Hematopoietic multipotent progenitor cell (in vitro differentiated cells): ENCODE measurements around the gene MYL12A. TPM values are rescaled to one million over a fixed set of nuclear protein-coding genes. Genes with fewer than 3 reads are reported as not detected.

Experiments
- DNase-seq, 3 donors: peaks; one replicate each; pipeline ENCODE4 v3.0.0-alpha.2; 2011 to 2015; ENCODE audit warnings: low read depth in 2 of 3, low spot score in 2 of 3
- total RNA-seq: library from RNA; depleted of rRNA; stranded (reverse); fragments of >200 nt; gene quantifications from one replicate; pipeline ENCODE4 v1.2.3, GENCODE V29; 2012

The MYL12A gene
- total RNA-seq, 1 donor = 109 TPM

DNA sequence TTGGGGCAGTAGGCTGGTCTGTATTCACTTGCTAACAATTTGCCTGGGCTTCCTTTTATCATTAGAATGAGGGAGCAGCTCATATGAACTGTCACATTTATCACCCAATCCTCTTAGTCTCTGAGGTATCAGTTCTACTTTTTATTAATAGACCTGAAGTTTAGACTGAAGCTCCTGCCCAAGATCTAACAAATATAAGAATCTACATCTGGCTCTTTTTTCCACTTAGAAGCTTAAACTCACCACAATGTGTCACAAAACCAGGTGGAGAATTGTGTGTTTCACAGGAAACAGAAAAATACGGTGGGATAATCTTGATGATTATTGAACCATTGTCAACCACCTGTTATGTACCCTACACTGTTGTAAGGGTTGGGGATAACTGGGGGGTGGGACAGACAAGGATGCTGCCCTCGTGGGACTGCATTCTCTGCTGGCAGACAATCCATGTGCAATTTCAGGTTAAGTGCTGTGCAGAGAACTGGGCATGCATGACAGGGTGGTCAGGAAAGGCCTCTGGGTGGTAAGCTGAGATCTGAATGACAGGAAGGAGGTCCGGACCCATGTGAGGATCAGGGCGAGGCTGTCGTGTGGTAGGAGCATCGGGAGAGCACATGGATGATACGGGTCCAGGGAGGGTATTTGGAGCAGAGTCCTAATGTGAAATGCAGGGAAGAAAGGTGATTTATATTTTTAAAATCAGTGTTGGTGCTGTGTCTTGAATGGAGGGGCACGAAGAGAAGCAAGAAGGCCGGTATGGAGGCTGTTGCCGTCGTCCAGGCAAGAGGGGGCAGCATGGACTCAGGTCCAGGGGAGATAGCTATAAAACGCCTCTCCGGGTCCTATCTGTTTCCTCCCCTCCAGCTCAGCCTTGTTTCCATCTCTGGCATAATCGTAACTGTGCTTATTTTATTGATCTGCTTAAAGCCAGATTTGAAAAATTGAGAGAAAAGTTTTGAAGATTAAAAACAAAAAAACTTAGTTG lies 31.9 kb downstream of the MYL12A start:
- no peak for DNase-seq

DNA sequence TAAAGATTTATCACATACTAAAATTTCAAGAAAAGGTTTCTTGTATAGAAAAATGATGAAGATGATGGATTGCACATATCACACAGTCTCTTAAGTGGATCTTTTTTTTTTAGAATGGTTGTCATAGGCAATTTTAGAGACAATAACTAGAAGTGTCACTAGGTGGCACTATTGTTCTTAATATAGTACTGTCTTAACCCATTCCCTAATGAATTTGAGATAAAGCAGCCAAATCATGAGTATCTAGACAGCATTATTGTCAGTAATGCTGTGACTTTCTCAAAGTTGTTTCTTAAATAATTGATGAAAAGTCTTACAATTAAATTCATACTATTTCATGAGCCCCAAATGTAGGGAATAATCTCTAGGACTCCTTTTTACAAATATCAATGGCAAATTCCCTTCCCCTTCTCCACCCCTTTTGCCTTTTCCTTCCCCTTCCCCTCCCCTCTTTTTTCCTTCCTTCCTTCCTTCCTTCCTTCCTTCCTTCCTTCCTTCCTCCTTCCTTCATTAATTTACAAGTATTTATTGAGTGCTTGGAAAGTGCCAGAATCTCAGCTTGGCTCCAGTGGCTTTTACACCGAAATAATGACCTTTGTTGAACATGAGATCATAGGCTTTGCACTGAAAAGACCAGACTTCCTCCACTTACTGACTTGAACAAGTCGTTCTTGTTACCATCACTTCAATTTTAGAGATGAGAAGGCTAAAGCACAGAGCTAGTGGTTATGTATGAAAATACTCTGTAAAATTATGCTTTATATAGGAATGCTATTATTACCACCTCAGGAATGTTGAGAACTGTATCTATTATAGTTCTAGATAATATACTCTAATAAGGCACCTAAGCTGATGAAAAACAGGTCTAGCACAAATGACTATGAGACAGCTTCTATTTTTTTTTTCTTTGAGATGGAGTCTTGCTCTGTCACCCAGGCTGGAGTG lies 34.1 kb downstream of the MYL12A start:
- peak; percentile 42 to 93 (median 64) for DNase-seq

DNA sequence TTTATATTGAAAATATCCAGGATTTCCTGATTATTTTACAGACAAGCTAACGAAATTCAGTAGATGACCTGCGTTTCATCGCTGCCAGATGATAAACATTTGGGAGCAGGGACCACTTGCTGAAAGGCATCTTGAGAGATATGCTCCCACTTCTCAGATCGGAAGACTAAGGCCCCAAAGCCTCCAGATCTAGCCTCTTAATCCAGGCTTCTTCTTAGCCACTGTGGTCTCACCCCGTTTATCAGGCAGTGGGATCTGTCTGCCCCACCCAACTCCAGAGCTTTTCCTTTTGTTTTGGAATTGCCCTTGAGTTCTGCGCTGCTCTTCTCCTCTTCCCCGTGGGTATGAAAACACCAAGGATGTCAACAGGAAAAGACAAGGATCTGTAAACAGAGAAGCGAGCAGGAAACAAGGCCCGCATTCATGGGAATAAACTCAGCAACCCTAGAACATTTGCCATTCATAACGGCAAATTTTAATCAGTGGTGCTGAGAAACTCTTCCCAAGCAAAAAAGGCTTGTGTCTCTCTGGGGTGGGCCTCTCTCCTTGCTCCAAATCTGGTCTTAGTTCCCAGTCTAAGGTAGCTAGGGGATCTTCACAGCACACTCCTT lies 35.8 kb downstream of the MYL12A start:
- no peak for DNase-seq

DNA sequence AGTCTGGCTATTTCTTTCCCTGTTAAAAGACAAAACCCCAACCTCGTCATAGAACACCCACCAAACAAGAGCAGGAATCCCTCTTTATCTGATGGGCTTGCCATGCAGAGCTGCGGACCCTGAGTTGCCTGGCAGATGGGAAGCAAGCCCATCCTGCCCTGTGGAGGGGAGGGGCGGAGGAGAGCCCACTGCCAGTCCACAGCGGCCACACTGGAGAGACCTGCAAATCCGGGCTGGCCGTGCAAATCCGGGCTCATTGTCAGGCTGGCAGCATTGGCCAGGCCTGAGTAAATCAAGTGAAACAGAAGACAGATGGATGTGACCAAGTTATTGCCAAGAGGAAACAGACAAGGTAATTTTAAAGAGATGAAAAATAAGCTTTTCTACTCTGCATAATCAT lies 36.3 kb downstream of the MYL12A start:
- no peak for DNase-seq

DNA sequence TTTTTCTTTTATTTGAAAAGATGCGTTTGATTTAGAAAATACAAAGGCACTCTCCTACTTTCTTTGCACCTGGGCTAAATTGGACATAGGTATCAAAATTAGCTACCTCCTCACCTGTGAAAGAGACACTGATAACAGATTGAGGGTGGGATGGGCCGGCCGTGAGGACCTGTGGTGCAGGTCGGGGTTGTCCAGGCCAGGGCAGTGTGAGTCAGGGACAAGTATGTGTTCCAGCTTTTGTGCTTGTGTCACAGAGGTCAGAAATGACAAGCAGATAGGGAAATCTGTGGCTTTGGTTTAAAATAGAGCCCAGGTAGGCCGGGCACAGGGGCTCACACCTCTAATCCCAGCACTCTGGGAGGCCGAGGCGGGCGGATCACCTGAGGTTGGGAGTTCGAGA lies 36.9 kb downstream of the MYL12A start:
- no peak for DNase-seq

DNA sequence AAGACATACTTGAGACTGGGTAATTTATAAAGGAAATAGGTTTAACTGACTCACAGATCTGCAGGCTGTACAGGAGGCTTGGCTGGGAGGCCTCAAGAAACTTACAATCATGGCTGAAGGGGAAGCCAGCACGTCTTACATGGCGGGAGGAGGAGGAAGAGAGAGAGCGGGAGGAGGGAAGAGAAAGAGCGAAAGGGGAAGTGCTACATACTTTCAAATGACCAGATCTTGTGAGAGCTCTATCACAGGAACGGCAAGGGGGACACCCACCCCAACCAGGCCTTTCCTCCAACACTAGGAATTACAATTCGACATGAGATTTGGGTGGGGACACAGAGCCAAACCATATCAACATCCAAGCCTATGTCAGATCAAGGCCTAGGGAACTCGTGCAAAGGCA lies 38.6 kb downstream of the MYL12A start:
- DNase-seq = no peak

DNA sequence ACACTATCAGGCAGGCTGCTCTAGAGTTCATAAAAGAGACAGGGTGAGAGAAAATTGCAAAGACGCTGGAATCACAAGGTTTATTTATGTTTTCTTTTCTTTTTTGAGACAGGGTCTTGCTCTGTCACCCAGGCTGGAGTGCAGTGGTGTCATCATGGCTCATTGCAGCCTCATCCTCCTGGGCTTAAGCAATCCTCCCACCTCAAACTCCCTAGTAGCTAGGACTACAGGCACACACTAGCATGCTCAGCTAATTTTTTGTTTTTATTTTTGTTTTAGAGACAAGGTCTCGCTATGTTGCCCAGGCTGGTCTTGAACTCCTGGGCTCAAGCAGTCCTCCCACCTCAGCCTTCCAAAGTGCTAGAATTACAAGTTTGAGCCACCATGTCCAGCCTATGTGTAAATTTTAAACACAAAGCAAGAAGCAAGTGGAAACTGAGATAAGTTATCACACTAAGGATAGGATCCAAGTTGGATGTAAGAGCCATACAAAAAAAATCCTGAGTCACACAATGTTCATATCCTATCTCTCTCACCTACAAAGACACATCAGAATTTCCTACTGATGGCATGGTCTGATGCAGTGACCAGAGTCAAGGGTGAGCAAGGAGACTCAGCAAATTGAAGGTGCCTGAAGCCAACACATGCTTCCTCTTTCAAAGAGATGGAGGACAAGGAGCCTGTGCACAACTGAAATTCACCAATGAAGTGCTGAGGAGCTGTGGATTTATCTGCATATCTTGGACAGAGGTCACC lies 45.8 kb downstream of the MYL12A start:
- no peak for DNase-seq

DNA sequence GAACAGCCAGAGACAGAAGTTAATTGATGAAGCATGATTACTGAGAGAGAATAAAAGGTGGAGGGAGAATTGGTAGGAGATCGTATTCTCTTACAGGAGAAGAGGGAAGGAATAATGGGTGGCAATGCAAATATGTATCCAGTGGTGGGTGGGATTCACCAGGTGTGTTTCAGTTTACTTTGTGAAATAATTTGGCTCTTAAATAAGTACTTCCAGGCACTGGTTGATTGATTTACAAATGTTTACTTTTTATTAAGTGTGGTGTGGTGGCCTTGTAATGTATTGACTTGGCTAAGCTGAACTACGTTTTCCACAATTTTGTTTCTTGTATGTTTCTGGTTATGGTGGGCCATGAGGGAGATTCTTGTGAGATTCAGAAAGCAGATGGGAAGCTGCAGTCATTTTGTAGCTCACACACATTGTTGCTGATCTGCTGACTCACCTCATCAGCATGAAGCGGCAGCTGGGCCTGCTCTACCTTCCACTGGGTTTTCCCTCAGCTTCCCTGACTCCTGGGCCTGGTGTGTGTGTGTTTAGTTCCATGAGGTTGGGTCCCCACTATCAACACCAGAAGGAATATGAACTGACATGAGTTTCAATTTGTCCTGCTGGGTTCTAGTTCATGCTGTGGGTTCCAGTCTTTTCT lies 47.0 kb downstream of the MYL12A start:
- no peak for DNase-seq

DNA sequence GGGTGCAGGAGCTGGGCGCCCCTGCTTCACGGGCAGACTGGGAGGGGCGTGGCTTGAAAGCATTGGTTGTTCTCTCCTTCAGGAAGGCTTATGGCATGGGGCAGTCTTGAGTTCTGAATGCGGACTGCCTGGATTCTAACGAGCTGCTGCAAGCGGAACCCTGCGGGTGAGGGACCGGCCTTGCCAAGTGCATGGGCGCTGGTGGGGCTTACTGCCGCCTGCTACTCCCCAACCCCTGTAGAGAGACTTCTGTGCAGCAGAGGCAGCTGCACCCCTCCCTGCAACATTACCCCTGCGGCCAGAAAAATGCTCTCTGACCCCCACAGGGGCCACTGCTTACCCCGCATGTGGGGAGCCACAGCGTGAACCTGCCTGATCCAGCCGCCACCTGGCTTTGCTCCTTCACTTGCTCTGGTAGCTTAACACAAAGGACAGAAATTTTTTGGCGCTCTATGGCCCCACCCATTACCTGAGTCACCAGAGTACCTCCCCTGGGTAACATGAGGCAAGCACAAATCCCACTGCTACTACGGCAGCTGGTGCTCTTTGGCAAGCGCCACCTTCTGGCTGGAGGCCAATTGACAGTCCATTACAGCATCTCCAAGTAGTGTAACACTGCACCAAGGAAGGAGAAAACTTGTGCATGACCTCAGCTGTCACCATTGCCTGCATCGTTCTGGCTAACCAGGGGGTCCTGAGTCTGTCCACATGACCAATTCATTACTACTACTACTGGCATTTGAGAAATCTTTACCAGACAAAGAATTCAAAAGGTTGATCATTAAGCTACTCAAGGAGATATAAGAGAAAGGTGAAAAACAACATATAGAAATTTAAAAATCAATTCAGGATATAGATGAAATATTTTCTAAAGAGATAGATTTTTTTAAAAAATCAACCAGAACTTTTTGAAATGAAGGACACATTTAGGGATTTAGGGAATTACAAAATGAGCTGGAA lies 49.7 kb downstream of the MYL12A start:
- DNase-seq = peak; percentile 68 to 96 (median 91)

DNA sequence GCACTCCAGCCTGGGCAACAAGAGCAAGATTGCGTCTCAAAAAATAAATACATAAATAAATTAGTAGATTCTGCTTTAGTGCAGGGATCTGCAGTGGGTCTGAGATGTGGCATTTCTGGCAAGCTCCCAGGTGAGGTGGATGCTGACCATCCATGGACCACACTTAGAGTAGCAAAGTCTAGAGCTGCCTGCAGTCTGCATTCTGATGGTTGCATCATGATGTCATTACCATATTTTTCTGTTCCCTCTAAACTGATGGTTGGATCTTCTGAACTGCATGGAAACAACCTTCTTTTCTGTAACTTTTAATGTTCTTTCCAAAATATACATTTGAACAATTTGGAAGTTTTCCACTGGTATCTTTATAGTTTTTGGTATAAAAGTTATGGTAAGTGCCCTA lies 57.2 kb downstream of the MYL12A start:
- no peak for DNase-seq

DNA sequence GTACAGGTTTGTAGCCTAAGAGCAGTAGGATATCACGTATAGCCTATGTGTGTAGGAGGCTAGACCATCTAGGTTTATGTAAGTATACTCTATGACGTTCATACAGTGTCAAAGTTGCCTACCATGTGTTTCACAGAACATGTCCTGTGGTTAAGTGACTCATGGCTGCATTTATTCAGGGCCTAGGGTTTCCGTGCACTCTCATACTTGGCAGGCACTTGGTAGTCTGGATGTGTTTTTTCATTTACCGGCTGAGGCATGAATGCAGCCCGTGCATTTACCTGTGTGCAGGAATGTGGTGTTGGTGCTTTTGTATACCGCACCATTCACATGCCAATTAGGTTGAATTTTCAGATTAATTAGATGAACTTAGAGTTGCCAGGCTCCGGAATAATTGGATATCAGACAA lies 57.8 kb downstream of the MYL12A start:
- DNase-seq = no peak

Other genes starting within 250 kb of the MYL12A start
- 38.2 TPM for gene LPIN2, start 234.7 kb upstream of the MYL12A start, total RNA-seq
- gene MYOM1, start 27.8 kb upstream of the MYL12A start, total RNA-seq = 0.27 TPM
- 141 TPM for gene MYL12B, start 14.3 kb downstream of the MYL12A start, total RNA-seq
- 56.0 TPM for gene TGIF1, start 202.4 kb downstream of the MYL12A start, total RNA-seq